GM12892 (cell line): Measurements from ENCODE around the gene PPP1R9A.

ENCODE experiments used
- POLR2A ChIP-seq: IDR thresholded peaks from 2 replicates; pipeline ENCODE4 v1.6.1; 2011; ENCODE audit warnings: low read depth, low read length, control low read depth
- POLR2AphosphoS5 ChIP-seq: IDR thresholded peaks from 2 replicates; pipeline ENCODE4 v1.6.1; 2011; ENCODE audit warnings: low read depth, low read length, control low read depth
- TAF1 ChIP-seq: IDR thresholded peaks from 2 replicates; pipeline ENCODE4 v1.6.1; 2011; ENCODE audit warnings: low read depth, mild to moderate bottlenecking, control low read depth, low read length, borderline replicate concordance

DNA sequence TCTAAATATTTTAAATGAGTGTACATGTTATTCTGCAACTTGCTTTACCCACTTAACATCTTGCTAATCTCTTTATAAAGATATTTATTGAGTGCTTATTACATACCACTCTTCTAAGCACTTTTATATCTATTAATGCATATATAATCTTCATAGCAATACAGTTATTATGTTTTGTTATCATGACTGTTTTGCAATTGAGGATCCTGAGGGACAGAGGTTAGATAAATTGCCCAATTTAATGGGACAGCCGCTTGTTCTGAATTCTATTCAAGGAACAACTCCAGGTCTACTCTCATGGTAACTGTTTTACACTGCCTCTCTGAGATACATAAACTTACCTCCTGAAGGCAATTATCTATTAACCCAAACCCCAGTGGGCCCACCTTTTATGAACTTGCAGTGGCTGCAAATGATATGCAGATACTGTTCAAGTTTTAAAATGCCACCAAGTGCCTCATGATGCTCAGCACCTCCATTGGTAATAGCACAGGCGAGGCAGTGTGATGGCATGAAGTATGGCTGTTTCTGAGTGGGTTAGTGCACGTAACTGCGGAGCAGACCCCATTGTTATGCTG, 356.5 kb downstream of the PPP1R9A start:
- TF ChIP-seq POLR2A = no peak
- no peak for TF ChIP-seq TAF1
- TF ChIP-seq POLR2AphosphoS5 = no peak
